ENCODE data around the gene WEE2.

Gene WEE2

GRCh38 chr7:141663081-141663849 lies 44.9 kb upstream of the WEE2 start:
- Histone ChIP-seq H3K9ac (ENCODE audit: low read depth, low read length) (no peak overlapping the region), H3K4me2 (ENCODE audit: insufficient read depth, low read length) (no peak overlapping the region), H2AFZ (ENCODE audit: low read depth, low read length) (no peak overlapping the region), H3K4me3 (ENCODE audit: low read depth in 1 of 2, low read length in 2 of 2) (no peak overlapping the region), H4K20me1 (ENCODE audit: insufficient read depth, low read length) (no peaks in the 10 kb centered on the region), H3K4me1 (ENCODE audit: insufficient read depth, low read length) (peaks cover 11% of the 10 kb centered on the region; the same call in 1 of the 2 replicates), H3K36me3 (ENCODE audit: insufficient read depth, low read length) (peaks cover 70% of the 10 kb centered on the region), H3K9me3 (ENCODE audit: insufficient read depth, low read length, severe bottlenecking) (no peaks in the 10 kb centered on the region), H3K79me2 (ENCODE audit: insufficient read depth, low read length) (no peaks in the 10 kb centered on the region), H3K27me3 (ENCODE audit: insufficient read depth, low read length, poor library complexity) (no peaks in the 10 kb centered on the region), H3K27ac (ENCODE audit: low read length) (no peak overlapping the region; the same call in none of the 2 replicates)
- ATAC-seq (ENCODE audit: insufficient read depth, low read depth) (peak; percentile 59), DNase-seq (no peak)
- no peak for TF ChIP-seq EZH2 (IDR thresholded peaks at IDR 0.05; ENCODE audit: borderline replicate concordance, low read depth, low read length, severe bottlenecking)

DNA sequence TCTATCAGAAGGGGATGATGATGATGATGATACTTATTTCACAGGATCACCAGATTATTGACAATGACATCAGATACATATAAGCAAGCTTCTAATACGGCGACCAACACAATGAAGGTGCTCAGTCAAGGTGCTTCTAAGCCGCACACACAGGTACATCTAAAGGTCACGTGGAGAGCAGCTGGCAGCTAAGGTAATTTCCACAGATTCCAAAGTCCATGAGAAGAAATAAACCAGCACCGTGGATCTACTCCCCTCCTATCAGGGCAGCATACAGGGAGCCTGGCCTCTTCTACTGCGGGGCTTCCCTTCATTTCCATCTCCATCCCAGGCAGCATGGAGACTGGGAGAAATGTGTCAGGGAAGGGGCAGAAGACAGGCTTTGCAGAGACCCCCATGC lies 43.7 kb upstream of the WEE2 start:
- no peak for ATAC-seq (ENCODE audit: insufficient read depth, low read depth)
- Histone ChIP-seq H3K4me2 (ENCODE audit: insufficient read depth, low read length) (no peak overlapping the region), H3K4me3 (ENCODE audit: low read depth in 1 of 2, low read length in 2 of 2) (no peak overlapping the region), H3K9ac (ENCODE audit: low read depth, low read length) (no peak overlapping the region), H2AFZ (ENCODE audit: low read depth, low read length) (no peak overlapping the region), H3K9me3 (ENCODE audit: insufficient read depth, low read length, severe bottlenecking) (no peaks in the 10 kb centered on the region), H3K4me1 (ENCODE audit: insufficient read depth, low read length) (peaks cover 11% of the 10 kb centered on the region; the same call in 1 of the 2 replicates), H3K36me3 (ENCODE audit: insufficient read depth, low read length) (peaks cover 65% of the 10 kb centered on the region), H3K27ac (ENCODE audit: low read length) (no peak overlapping the region), H3K79me2 (ENCODE audit: insufficient read depth, low read length) (no peaks in the 10 kb centered on the region), H3K27me3 (ENCODE audit: insufficient read depth, low read length, poor library complexity) (no peaks in the 10 kb centered on the region), H4K20me1 (ENCODE audit: insufficient read depth, low read length) (no peaks in the 10 kb centered on the region)
- TF ChIP-seq, protein P1, sequence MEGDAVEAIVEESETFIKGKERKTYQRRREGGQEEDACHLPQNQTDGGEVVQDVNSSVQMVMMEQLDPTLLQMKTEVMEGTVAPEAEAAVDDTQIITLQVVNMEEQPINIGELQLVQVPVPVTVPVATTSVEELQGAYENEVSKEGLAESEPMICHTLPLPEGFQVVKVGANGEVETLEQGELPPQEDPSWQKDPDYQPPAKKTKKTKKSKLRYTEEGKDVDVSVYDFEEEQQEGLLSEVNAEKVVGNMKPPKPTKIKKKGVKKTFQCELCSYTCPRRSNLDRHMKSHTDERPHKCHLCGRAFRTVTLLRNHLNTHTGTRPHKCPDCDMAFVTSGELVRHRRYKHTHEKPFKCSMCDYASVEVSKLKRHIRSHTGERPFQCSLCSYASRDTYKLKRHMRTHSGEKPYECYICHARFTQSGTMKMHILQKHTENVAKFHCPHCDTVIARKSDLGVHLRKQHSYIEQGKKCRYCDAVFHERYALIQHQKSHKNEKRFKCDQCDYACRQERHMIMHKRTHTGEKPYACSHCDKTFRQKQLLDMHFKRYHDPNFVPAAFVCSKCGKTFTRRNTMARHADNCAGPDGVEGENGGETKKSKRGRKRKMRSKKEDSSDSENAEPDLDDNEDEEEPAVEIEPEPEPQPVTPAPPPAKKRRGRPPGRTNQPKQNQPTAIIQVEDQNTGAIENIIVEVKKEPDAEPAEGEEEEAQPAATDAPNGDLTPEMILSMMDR (IDR thresholded peaks at IDR 0.05; ENCODE audit: borderline replicate concordance, extremely low read depth, low read length, poor library complexity, severe bottlenecking) = no peak
- no peak for TF ChIP-seq EZH2 (IDR thresholded peaks at IDR 0.05; ENCODE audit: borderline replicate concordance, low read depth, low read length, severe bottlenecking)
- DNase-seq = no peak

DNA sequence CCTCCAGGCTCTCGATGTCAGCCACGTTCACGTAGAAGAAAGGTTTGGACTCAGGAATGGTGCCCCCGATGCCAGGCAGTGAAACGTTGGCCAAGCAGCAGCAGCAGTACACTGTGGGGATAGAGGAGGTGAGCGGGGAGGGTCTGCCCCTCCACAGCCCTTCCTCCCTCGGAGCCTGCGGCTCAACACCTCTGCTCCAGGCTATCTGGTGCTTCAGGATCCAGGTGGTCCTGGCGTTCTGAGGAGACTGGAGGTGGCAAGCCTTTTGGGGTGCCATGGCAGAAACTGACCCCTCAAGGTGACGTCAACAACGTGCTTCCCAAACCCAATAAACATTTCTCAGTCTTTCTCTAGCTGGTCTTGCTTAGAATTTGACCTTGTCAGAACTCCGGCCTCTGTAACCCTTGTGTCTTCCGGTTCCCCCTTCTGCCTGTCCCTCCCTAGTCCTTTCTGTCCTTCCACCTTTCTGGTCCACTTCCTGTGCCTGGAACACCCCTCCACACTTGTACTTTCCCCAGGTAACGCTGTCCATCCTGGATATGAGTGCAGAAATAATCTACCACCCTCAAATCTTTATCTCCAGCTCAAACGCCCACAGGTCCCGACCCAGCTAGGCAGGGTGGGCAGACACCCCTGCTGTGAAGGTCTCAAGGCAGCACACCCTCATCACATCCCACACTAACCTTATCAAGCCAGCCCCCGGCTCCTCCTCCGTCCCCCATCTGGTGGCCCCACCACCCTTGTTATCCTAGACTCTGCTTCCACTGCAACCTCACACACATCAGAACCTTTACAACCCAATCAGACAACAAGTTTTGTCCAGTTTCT lies 42.7 kb upstream of the WEE2 start:
- no peaks in the 10 kb centered on the region for H3K27me3 ChIP-seq (ENCODE audit: insufficient read depth, low read length, poor library complexity)
- no peak overlapping the region for H3K4me2 ChIP-seq (ENCODE audit: insufficient read depth, low read length)
- ATAC-seq (ENCODE audit: insufficient read depth, low read depth) (no peak), DNase-seq (no peak)
- no peak overlapping the region for H3K4me3 ChIP-seq (ENCODE audit: low read depth in 1 of 2, low read length in 2 of 2)
- H3K9me3 ChIP-seq (ENCODE audit: insufficient read depth, low read length, severe bottlenecking) = no peaks in the 10 kb centered on the region
- TF ChIP-seq EZH2 (IDR thresholded peaks at IDR 0.05; ENCODE audit: borderline replicate concordance, low read depth, low read length, severe bottlenecking) = no peak
- TF ChIP-seq, protein P1 (IDR thresholded peaks at IDR 0.05; ENCODE audit: borderline replicate concordance, extremely low read depth, low read length, poor library complexity, severe bottlenecking) = no peak
- H3K9ac ChIP-seq (ENCODE audit: low read depth, low read length) = no peak overlapping the region
- no peaks in the 10 kb centered on the region for H4K20me1 ChIP-seq (ENCODE audit: insufficient read depth, low read length)
- peaks cover 11% of the 10 kb centered on the region; the same call in 1 of the 2 replicates for H3K4me1 ChIP-seq (ENCODE audit: insufficient read depth, low read length)
- H3K36me3 ChIP-seq (ENCODE audit: insufficient read depth, low read length) = peaks cover 55% of the 10 kb centered on the region
- no peak overlapping the region for H2AFZ ChIP-seq (ENCODE audit: low read depth, low read length)
- H3K79me2 ChIP-seq (ENCODE audit: insufficient read depth, low read length) = no peaks in the 10 kb centered on the region
- H3K27ac ChIP-seq (ENCODE audit: low read length) = no peak overlapping the region

DNA sequence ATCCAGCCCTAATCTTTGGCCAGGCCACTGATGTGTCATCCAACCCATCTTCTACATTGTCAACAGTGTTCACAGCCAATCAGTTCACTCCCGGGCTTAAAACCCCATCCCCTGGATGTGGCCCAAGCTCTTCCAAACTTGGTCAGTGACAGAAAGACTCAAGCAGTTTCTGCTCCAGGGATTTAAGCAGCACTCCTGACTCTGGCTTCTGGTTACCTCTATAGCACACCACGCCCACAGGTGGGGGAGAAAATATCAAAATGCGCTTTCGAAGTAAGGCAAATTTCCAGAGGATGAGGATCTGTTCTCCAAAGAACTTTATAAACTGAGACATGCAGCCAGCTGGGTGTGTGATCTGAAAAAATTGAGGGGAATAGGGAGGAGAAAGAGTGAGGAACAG lies 42.1 kb upstream of the WEE2 start:
- H2AFZ ChIP-seq (ENCODE audit: low read depth, low read length) = no peak overlapping the region
- peaks cover 54% of the 10 kb centered on the region for H3K36me3 ChIP-seq (ENCODE audit: insufficient read depth, low read length)
- H3K9ac ChIP-seq (ENCODE audit: low read depth, low read length) = no peak overlapping the region
- H3K9me3 ChIP-seq (ENCODE audit: insufficient read depth, low read length, severe bottlenecking) = no peaks in the 10 kb centered on the region
- ATAC-seq (ENCODE audit: insufficient read depth, low read depth) = no peak
- H4K20me1 ChIP-seq (ENCODE audit: insufficient read depth, low read length) = no peaks in the 10 kb centered on the region
- H3K27me3 ChIP-seq (ENCODE audit: insufficient read depth, low read length, poor library complexity) = no peaks in the 10 kb centered on the region
- TF ChIP-seq, protein P1 (IDR thresholded peaks at IDR 0.05; ENCODE audit: borderline replicate concordance, extremely low read depth, low read length, poor library complexity, severe bottlenecking) = no peak
- TF ChIP-seq EZH2 (IDR thresholded peaks at IDR 0.05; ENCODE audit: borderline replicate concordance, low read depth, low read length, severe bottlenecking) = no peak
- no peak overlapping the region for H3K27ac ChIP-seq (ENCODE audit: low read length)
- no peak for DNase-seq
- H3K79me2 ChIP-seq (ENCODE audit: insufficient read depth, low read length) = no peaks in the 10 kb centered on the region
- peaks cover 11% of the 10 kb centered on the region; the same call in 1 of the 2 replicates for H3K4me1 ChIP-seq (ENCODE audit: insufficient read depth, low read length)
- no peak overlapping the region for H3K4me3 ChIP-seq (ENCODE audit: low read depth in 1 of 2, low read length in 2 of 2)
- no peak overlapping the region for H3K4me2 ChIP-seq (ENCODE audit: insufficient read depth, low read length)

Data from DND-41 (cell line).